MV-4-11 (cell line): ENCODE results near the gene ADGRV1.

ENCODE experiments used
- DNase-seq: peaks from one replicate; lab custom pipeline; 2025; lab: John Stamatoyannopoulos, UW

The ADGRV1 gene

GRCh38 chr5:90558344-90559192 lies at the start of gene ADGRV1:
TSS of gene ADGRV1 (plus strand) at chr5:90558797. CDS start at chr5:90558896, 99 bp downstream.
- no peak for DNase-seq

GRCh38 chr5:90510438-90510837 lies 48.2 kb upstream of the ADGRV1 start:
- no peak for DNase-seq

GRCh38 chr5:90514520-90514919 lies 44.1 kb upstream of the ADGRV1 start:
- DNase-seq = no peak

GRCh38 chr5:90518661-90519060 lies 39.9 kb upstream of the ADGRV1 start:
- DNase-seq = no peak

GRCh38 chr5:90519081-90519480 lies 39.5 kb upstream of the ADGRV1 start:
- no peak for DNase-seq

- DNase-seq = no peak
These were observed 29.9 kb upstream of the ADGRV1 start for GRCh38 chr5:90528601-90529193.

GRCh38 chr5:90529194-90529938 lies 29.2 kb upstream of the ADGRV1 start, which contains the start of gene LYSMD3:
TSS of gene LYSMD3 (minus strand) at chr5:90529584. CDS start at chr5:90525289, 4,295 bp downstream.
- DNase-seq = peak; percentile 92

- DNase-seq = peak; percentile 70
These were observed 28.5 kb upstream of the ADGRV1 start for GRCh38 chr5:90529939-90530677.

- no peak for DNase-seq
These were observed 27.7 kb upstream of the ADGRV1 start for GRCh38 chr5:90530736-90531487.

- no peak for DNase-seq
These were observed 24.8 kb upstream of the ADGRV1 start for GRCh38 chr5:90533794-90534193.

- DNase-seq = no peak
These were observed 23.7 kb upstream of the ADGRV1 start for GRCh38 chr5:90534922-90535321.

- DNase-seq = no peak
These were observed 15.6 kb upstream of the ADGRV1 start for GRCh38 chr5:90542827-90543519.

- DNase-seq = no peak
These were observed 13.1 kb upstream of the ADGRV1 start for GRCh38 chr5:90545511-90545910.

- DNase-seq = no peak
These were observed 12.3 kb upstream of the ADGRV1 start for GRCh38 chr5:90546216-90546837.

GRCh38 chr5:90547072-90547536 lies 11.5 kb upstream of the ADGRV1 start:
- no peak for DNase-seq

- no peak for DNase-seq
These were observed 10.5 kb upstream of the ADGRV1 start for GRCh38 chr5:90548069-90548593.

- no peak for DNase-seq
These were observed 9.4 kb upstream of the ADGRV1 start for GRCh38 chr5:90549223-90549622.

- peak; percentile 62 for DNase-seq
These were observed 8.8 kb upstream of the ADGRV1 start for GRCh38 chr5:90549729-90550275.

GRCh38 chr5:90550963-90551362 lies 7.6 kb upstream of the ADGRV1 start:
- DNase-seq = peak; percentile 83
